NB4 (cell line): Measurements from ENCODE around the gene TCF7L2.
A peak's percentile ranks its signal among the peaks of the same experiment; 100 is the strongest.

Source experiments
- DNase-seq: peaks from one replicate; pipeline ENCODE4 v3.0.0; 2010; ENCODE audit warnings: low read depth
- H3K4me3 ChIP-seq: one replicate; pipeline ENCODE4 v1.5.1; 2011; ENCODE audit warnings: mild to moderate bottlenecking, low read depth, low read length, moderate library complexity
- CTCF ChIP-seq: IDR thresholded peaks from one replicate; pipeline ENCODE4 v1.5.1; 2012; ENCODE audit warnings: low read depth, low read length
- MYC ChIP-seq: IDR thresholded peaks from 2 replicates; pipeline ENCODE4 v1.6.1; 2011; ENCODE audit warnings: low read depth, low read length
- POLR2A ChIP-seq: IDR thresholded peaks from 2 replicates; pipeline ENCODE4 v1.6.1; 2011; ENCODE audit warnings: mild to moderate bottlenecking; ENCODE audit not compliant: insufficient read length; ENCODE audit errors: extremely low read depth
- TF ChIP-seq, protein P1 (sequence below): IDR thresholded peaks from 2 replicates; pipeline ENCODE4 v1.6.1; 2011; ENCODE audit warnings: low read depth, low read length

The TCF7L2 gene

GRCh38 chr10:112949875-112950507 is at the start of gene TCF7L2:
Gene TCF7L2 (plus strand): TSS chr10:112950247. CDS start chr10:112950757, 510 bp downstream.
- peak within 1 kb of the TSS; percentile 63 for H3K4me3 ChIP-seq
- TF ChIP-seq, protein P1, sequence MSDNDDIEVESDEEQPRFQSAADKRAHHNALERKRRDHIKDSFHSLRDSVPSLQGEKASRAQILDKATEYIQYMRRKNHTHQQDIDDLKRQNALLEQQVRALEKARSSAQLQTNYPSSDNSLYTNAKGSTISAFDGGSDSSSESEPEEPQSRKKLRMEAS, result no peak
- peak; percentile 43 for TF ChIP-seq POLR2A
- peak; percentile 23; the same call in 1 of the 2 replicates for TF ChIP-seq MYC
- no peak for TF ChIP-seq CTCF
- peak; percentile 94 for DNase-seq

- no peak overlapping the region for H3K4me3 ChIP-seq
- no peak for TF ChIP-seq POLR2A
- no peak for TF ChIP-seq CTCF
- DNase-seq, result no peak
Observed at GRCh38 chr10:112902730-112903129, 47.3 kb upstream of the TCF7L2 start.

DNA sequence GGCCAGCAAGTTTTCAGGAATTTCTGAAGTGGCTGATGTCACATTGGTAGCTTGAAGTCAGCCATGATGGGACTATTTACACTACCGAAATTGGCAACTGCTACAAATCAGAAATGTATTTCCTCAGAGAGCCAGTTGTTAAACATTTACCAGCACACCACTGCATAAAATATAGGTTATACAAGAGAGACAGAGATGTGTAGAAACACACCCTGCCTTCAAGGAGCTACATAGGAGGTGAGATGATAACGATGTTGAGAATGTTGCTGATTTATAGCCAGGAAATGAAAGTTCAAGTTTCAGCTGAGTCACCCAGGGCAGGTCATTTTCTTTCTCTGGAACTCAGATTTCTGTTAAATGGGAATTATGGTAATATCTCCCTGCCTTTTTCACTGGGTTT is 46.0 kb upstream of the TCF7L2 start:
- TF ChIP-seq, protein P1, result no peak
- no peak for TF ChIP-seq MYC
- TF ChIP-seq CTCF, result no peak
- TF ChIP-seq POLR2A, result no peak
- DNase-seq, result no peak
- no peak overlapping the region for H3K4me3 ChIP-seq

DNA sequence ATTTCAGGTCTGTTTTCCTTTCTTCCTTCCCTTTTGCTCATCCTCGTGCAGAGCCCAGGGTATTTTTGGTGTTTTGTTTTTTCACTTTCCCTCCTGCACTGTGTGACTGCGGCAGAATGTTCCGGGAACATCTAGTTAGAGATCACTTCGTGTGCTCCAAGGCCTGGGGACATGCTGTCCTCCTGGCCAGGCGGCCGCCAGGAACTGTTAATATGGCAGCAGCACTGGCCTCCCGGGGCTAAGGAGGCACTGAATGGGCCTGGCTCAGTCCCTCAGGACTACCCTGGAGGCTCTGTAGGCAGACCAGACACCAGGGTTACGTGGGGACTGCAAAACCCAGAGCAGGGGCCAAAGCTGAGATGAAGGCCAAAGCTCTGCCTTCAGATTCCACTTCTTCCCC is 43.1 kb upstream of the TCF7L2 start:
- no peak overlapping the region for H3K4me3 ChIP-seq
- no peak for DNase-seq
- TF ChIP-seq MYC, result no peak
- TF ChIP-seq POLR2A, result no peak

GRCh38 chr10:112907893-112908292 is 42.2 kb upstream of the TCF7L2 start:
- no peak overlapping the region for H3K4me3 ChIP-seq
- DNase-seq, result no peak
- TF ChIP-seq, protein P1, result no peak
- no peak for TF ChIP-seq MYC
- no peak for TF ChIP-seq CTCF

DNA sequence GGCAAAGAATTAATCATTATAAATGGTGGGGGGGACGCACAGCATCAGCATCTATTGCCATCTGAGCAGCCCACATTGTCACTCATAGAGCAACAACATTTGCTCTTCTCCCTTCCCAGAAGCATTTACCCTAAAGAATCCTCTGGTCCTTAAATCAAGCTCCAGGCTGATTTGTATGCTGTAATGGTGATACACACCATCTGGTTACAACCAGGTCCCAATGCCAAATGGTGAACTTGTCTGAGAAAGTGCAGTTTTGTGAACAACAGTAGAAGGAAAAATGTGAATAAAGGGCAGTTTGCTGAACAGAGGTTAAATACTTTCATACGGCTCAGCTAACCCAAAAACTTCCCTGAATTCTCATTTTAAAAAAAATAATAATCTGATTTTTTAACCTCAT is 38.8 kb upstream of the TCF7L2 start:
- DNase-seq, result no peak
- no peak for TF ChIP-seq POLR2A
- no peak for TF ChIP-seq CTCF
- TF ChIP-seq, protein P1, result no peak
- no peak for TF ChIP-seq MYC
- H3K4me3 ChIP-seq, result no peak overlapping the region
